DND-41 (cell line): ENCODE results near the gene ADGRB3.

Experiments used
- CTCF ChIP-seq: IDR thresholded peaks from 2 replicates; pipeline ENCODE4 v1.5.1; 2012; ENCODE audit warnings: borderline replicate concordance, low read length, moderate library complexity, mild to moderate bottlenecking; ENCODE audit not compliant: poor library complexity, severe bottlenecking; ENCODE audit errors: extremely low read depth
- EZH2 ChIP-seq: IDR thresholded peaks from 3 replicates; pipeline ENCODE4 v1.6.1; 2012; ENCODE audit warnings: borderline replicate concordance, low read depth, mild to moderate bottlenecking, moderate library complexity, low read length, inconsistent platforms; ENCODE audit not compliant: severe bottlenecking

GRCh38 chr6:69246983-69247382 lies 611.9 kb downstream of the ADGRB3 start:
- TF ChIP-seq CTCF = no peak
- no peak for TF ChIP-seq EZH2
